Glutamatergic neuron (in vitro differentiated cells): Measurements from ENCODE around the gene NAA15. TPM values are rescaled to one million over a fixed set of nuclear protein-coding genes. Genes with fewer than 3 reads are reported as not detected.

Experiments used
- DNase-seq: peaks from one replicate; pipeline ENCODE4 v3.0.0; 2022
- H3K27ac Mint-ChIP-seq: one replicate; pipeline ENCODE4 v1.8.0; 2020; ENCODE audit warnings: mild to moderate bottlenecking, mixed read lengths, inconsistent platforms; ENCODE audit not compliant: unreplicated experiment
- H3K27me3 Mint-ChIP-seq: one replicate; pipeline ENCODE4 v1.8.0; 2020; ENCODE audit warnings: mild to moderate bottlenecking, moderate library complexity, mixed read lengths, inconsistent platforms; ENCODE audit not compliant: unreplicated experiment
- H3K36me3 Mint-ChIP-seq: one replicate; pipeline ENCODE4 v1.8.0; 2020; ENCODE audit warnings: mild to moderate bottlenecking, mixed read lengths, inconsistent platforms; ENCODE audit not compliant: unreplicated experiment
- H3K4me1 Mint-ChIP-seq: one replicate; pipeline ENCODE4 v1.8.0; 2020; ENCODE audit warnings: mild to moderate bottlenecking, low read depth, mixed read lengths, inconsistent platforms; ENCODE audit not compliant: unreplicated experiment
- H3K4me3 Mint-ChIP-seq: one replicate; pipeline ENCODE4 v1.8.0; 2020; ENCODE audit warnings: mild to moderate bottlenecking, mixed read lengths, inconsistent platforms; ENCODE audit not compliant: unreplicated experiment
- H3K9me3 Mint-ChIP-seq: one replicate; pipeline ENCODE4 v1.8.0; 2020; ENCODE audit warnings: mild to moderate bottlenecking, moderate library complexity, mixed read lengths, inconsistent platforms; ENCODE audit not compliant: unreplicated experiment
- CTCF ChIP-seq: fragments of 200-600 bp; sonication (generic); IDR thresholded peaks from one replicate; pipeline ENCODE4 v1.5.0; 2021; ENCODE audit not compliant: partially characterized antibody, unreplicated experiment
- total RNA-seq: library from RNA; stranded (reverse); fragmentation: NEBNext Ultra II Directional; extraction: Animal tissue kit (Norgen Biotek cat#: 25700); gene quantifications from one replicate; pipeline ENCODE4 v1.2.1, GENCODE V29; 2021; ENCODE audit not compliant: unreplicated experiment

Gene NAA15
- total RNA-seq, 1 donor from 2014 or later: 44.9 TPM

- peak; percentile 79 for TF ChIP-seq CTCF
- peaks cover 1% of the 10 kb centered on the region for H3K4me1 Mint-ChIP-seq
- H3K36me3 Mint-ChIP-seq: peaks cover 30% of the 10 kb centered on the region
- H3K9me3 Mint-ChIP-seq: peaks cover 8% of the 10 kb centered on the region
- H3K27ac Mint-ChIP-seq: no peak overlapping the region
- H3K27me3 Mint-ChIP-seq: no peaks in the 10 kb centered on the region
- H3K4me3 Mint-ChIP-seq: no peak overlapping the region
- DNase-seq: no peak
Measured at GRCh38 chr4:139416073-139416673, 114.9 kb downstream of the NAA15 start.

- no peaks in the 10 kb centered on the region for H3K27me3 Mint-ChIP-seq
- no peak overlapping the region for H3K27ac Mint-ChIP-seq
- no peak overlapping the region for H3K4me3 Mint-ChIP-seq
- TF ChIP-seq CTCF: no peak
- no peak for DNase-seq
- peaks cover 19% of the 10 kb centered on the region for H3K36me3 Mint-ChIP-seq
- H3K9me3 Mint-ChIP-seq: peaks cover 8% of the 10 kb centered on the region
- peaks cover 1% of the 10 kb centered on the region for H3K4me1 Mint-ChIP-seq
Measured at GRCh38 chr4:139419388-139419914, 118.1 kb downstream of the NAA15 start.

GRCh38 chr4:139420652-139421051 is 119.3 kb downstream of the NAA15 start:
- Mint-ChIP-seq H3K4me1 (peaks cover 1% of the 10 kb centered on the region), H3K36me3 (peaks cover 8% of the 10 kb centered on the region), H3K27me3 (no peaks in the 10 kb centered on the region), H3K27ac (no peak overlapping the region), H3K4me3 (no peak overlapping the region), H3K9me3 (peaks cover 7% of the 10 kb centered on the region)
- no peak for TF ChIP-seq CTCF
- DNase-seq: no peak

- TF ChIP-seq CTCF: no peak
- no peaks in the 10 kb centered on the region for H3K4me1 Mint-ChIP-seq
- no peaks in the 10 kb centered on the region for H3K27me3 Mint-ChIP-seq
- H3K27ac Mint-ChIP-seq: no peak overlapping the region
- DNase-seq: no peak
- peaks cover 6% of the 10 kb centered on the region for H3K9me3 Mint-ChIP-seq
- H3K36me3 Mint-ChIP-seq: peaks cover 24% of the 10 kb centered on the region
- no peak overlapping the region for H3K4me3 Mint-ChIP-seq
Measured at GRCh38 chr4:139436122-139436521, 134.8 kb downstream of the NAA15 start.

- H3K4me3 Mint-ChIP-seq: no peak overlapping the region
- DNase-seq: no peak
- no peaks in the 10 kb centered on the region for H3K27me3 Mint-ChIP-seq
- peaks cover 4% of the 10 kb centered on the region for H3K9me3 Mint-ChIP-seq
- H3K36me3 Mint-ChIP-seq: peaks cover 23% of the 10 kb centered on the region
- TF ChIP-seq CTCF: no peak
- no peak overlapping the region for H3K27ac Mint-ChIP-seq
- no peaks in the 10 kb centered on the region for H3K4me1 Mint-ChIP-seq
Measured at GRCh38 chr4:139438141-139438540, 136.8 kb downstream of the NAA15 start.
